Liver (tissue), 9 donors: ENCODE measurements around the gene MCM9. TPM values are rescaled to one million over a fixed set of nuclear protein-coding genes. Genes with fewer than 3 reads are reported as not detected.

Experiments used
- DNase-seq: peaks from one replicate; pipeline ENCODE4 v3.0.0-alpha.2; 2017; ENCODE audit warnings: low spot score
- H3K27ac ChIP-seq, 2 donors: one replicate each; pipeline ENCODE4 v1.7.0; 2013; ENCODE audit warnings: inconsistent platforms in 2 of 2, low read length in 2 of 2, control low read depth in 1 of 2, low read depth in 1 of 2, mild to moderate bottlenecking in 1 of 2
- H3K27me3 ChIP-seq, 4 donors: one replicate each; pipeline versions ENCODE4 v1.6.1 to v1.7.0; 2013; ENCODE audit warnings: low read length in 3 of 4, inconsistent platforms in 1 of 4, mild to moderate bottlenecking in 1 of 4, moderate library complexity in 1 of 4; ENCODE audit not compliant: control insufficient read depth in 4 of 4, insufficient read depth in 4 of 4
- H3K36me3 ChIP-seq, 4 donors: one replicate each; pipeline versions ENCODE4 v1.6.1 to v1.7.0; 2013; ENCODE audit warnings: low read length in 3 of 4, mild to moderate bottlenecking in 3 of 4, low read depth in 1 of 4, moderate library complexity in 1 of 4; ENCODE audit not compliant: control insufficient read depth in 4 of 4, insufficient read depth in 3 of 4
- H3K4me1 ChIP-seq, 4 donors: one replicate each; pipeline versions ENCODE4 v1.6.1 to v1.7.0; 2013; ENCODE audit warnings: low read length in 3 of 4, mild to moderate bottlenecking in 3 of 4, moderate library complexity in 1 of 4; ENCODE audit not compliant: control insufficient read depth in 4 of 4, insufficient read depth in 4 of 4
- H3K4me3 ChIP-seq, 3 donors: one replicate each; pipeline versions ENCODE4 v1.6.1 to v1.7.0; 2013; ENCODE audit warnings: low read length in 3 of 3, control low read depth in 1 of 3, low read depth in 1 of 3, mild to moderate bottlenecking in 1 of 3
- H3K9ac ChIP-seq, 2 donors: one replicate each; pipeline ENCODE4 v1.7.0; 2013; ENCODE audit warnings: low read length in 2 of 2, mild to moderate bottlenecking in 2 of 2, moderate library complexity in 2 of 2, control low read depth in 1 of 2, low read depth in 1 of 2
- H3K9me3 ChIP-seq, 4 donors: one replicate each; pipeline versions ENCODE4 v1.6.1 to v1.7.0; 2013; ENCODE audit warnings: low read length in 3 of 4; ENCODE audit not compliant: control insufficient read depth in 4 of 4
- CTCF ChIP-seq: fragments of 150-350 bp; IDR thresholded peaks from 2 replicates; pipeline ENCODE4 v1.5.1; 2017; ENCODE audit warnings: improper control_type of control experiment, low read depth, low read length; ENCODE audit not compliant: missing input control
- EGR1 ChIP-seq, 2 donors: IDR thresholded peaks; 2 replicates each; pipeline ENCODE4 v1.6.1; 2016 to 2018; ENCODE audit warnings: antibody characterized with exemption in 2 of 2, low read depth in 2 of 2
- FOXA1 ChIP-seq: IDR thresholded peaks from 2 replicates; pipeline ENCODE4 v1.6.1; 2016; ENCODE audit warnings: antibody characterized with exemption
- FOXA2 ChIP-seq: IDR thresholded peaks from 2 replicates; pipeline ENCODE4 v1.6.1; 2016; ENCODE audit warnings: antibody characterized with exemption
- GABPA ChIP-seq, 2 donors: IDR thresholded peaks in 1 of 2; conservative IDR thresholded peaks in 1 of 2; 2 replicates each; pipeline ENCODE4 v1.6.1; 2016; ENCODE audit warnings: antibody characterized with exemption in 2 of 2, mild to moderate bottlenecking in 1 of 2, moderate library complexity in 1 of 2
- HNF4A ChIP-seq, 2 donors: conservative IDR thresholded peaks; 2 replicates each; pipeline ENCODE4 v1.6.1; 2016; ENCODE audit warnings: antibody characterized with exemption in 2 of 2, mild to moderate bottlenecking in 2 of 2
- HNF4G ChIP-seq: IDR thresholded peaks from 2 replicates; pipeline ENCODE4 v1.6.1; 2016; ENCODE audit warnings: antibody characterized with exemption
- JUND ChIP-seq, 2 donors: IDR thresholded peaks; 2 replicates each; pipeline ENCODE4 v1.6.1; 2016; ENCODE audit warnings: antibody characterized with exemption in 2 of 2
- MAX ChIP-seq: IDR thresholded peaks from 2 replicates; pipeline ENCODE4 v1.6.1; 2016; ENCODE audit warnings: antibody characterized with exemption
- NR2F2 ChIP-seq: IDR thresholded peaks from 2 replicates; pipeline ENCODE4 v1.6.1; 2016; ENCODE audit warnings: antibody characterized with exemption
- RAD21 ChIP-seq, 2 donors: IDR thresholded peaks; 2 replicates each; pipeline ENCODE4 v1.6.1; 2016; ENCODE audit warnings: antibody characterized with exemption in 2 of 2, mild to moderate bottlenecking in 2 of 2
- REST ChIP-seq: IDR thresholded peaks from 2 replicates; pipeline ENCODE4 v1.6.1; 2016; ENCODE audit warnings: antibody characterized with exemption, mild to moderate bottlenecking
- RXRA ChIP-seq, 2 donors: IDR thresholded peaks; 2 replicates each; pipeline ENCODE4 v1.6.1; 2017 to 2018; ENCODE audit warnings: antibody characterized with exemption in 2 of 2, mild to moderate bottlenecking in 1 of 2
- SP1 ChIP-seq: IDR thresholded peaks from 2 replicates; pipeline ENCODE4 v1.6.1; 2018; ENCODE audit warnings: antibody characterized with exemption, mild to moderate bottlenecking
- TAF1 ChIP-seq: conservative IDR thresholded peaks from 2 replicates; pipeline ENCODE4 v1.6.1; 2016; ENCODE audit warnings: antibody characterized with exemption, mild to moderate bottlenecking
- YY1 ChIP-seq: IDR thresholded peaks from 2 replicates; pipeline ENCODE4 v1.6.1; 2016; ENCODE audit warnings: antibody characterized with exemption, mild to moderate bottlenecking
- WGBS: extraction: QIAGEN DNeasy Blood & Tissue Kit; methylation state at CpG from one replicate; pipeline ENCODE4 v1.1.7; 2013; 5-methylcytosine and 5-hydroxymethylcytosine counted together
- polyA plus RNA-seq, 2 donors: library from polyadenylated mRNA; stranded (reverse) in 1 of 2; unstranded in 1 of 2; fragments of 200-250 nt in 1 of 2; fragments of >200 nt in 1 of 2; fragmentation: Nextera tagmentation in 1 of 2; extraction: Ambion mirVana in 1 of 2; gene quantifications; one replicate each; pipeline versions ENCODE4 v1.2.1 to v1.2.3, GENCODE V29; 2013 to 2015
- total RNA-seq, 2 donors: library from RNA; depleted of rRNA; stranded (reverse); fragments of >200 nt; gene quantifications; one replicate each; pipeline ENCODE4 v1.2.3, GENCODE V29; 2014
- TF ChIP-seq, protein P1 (sequence below): IDR thresholded peaks from 2 replicates; pipeline ENCODE4 v1.6.1; 2016; ENCODE audit warnings: antibody characterized with exemption
- TF ChIP-seq, protein P2 (sequence below): IDR thresholded peaks from 2 replicates; pipeline ENCODE4 v1.6.1; 2016; ENCODE audit warnings: antibody characterized with exemption
- donor health status: healthy.
- donor health status: healthy.
- donor health status: healthy.
- donor health status: healthy.
- donor health status: healthy.

MCM9 gene
- total and polyA plus RNA-seq, 4 donors, result 3.6 to 17.4 (median 8.7) TPM

DNA sequence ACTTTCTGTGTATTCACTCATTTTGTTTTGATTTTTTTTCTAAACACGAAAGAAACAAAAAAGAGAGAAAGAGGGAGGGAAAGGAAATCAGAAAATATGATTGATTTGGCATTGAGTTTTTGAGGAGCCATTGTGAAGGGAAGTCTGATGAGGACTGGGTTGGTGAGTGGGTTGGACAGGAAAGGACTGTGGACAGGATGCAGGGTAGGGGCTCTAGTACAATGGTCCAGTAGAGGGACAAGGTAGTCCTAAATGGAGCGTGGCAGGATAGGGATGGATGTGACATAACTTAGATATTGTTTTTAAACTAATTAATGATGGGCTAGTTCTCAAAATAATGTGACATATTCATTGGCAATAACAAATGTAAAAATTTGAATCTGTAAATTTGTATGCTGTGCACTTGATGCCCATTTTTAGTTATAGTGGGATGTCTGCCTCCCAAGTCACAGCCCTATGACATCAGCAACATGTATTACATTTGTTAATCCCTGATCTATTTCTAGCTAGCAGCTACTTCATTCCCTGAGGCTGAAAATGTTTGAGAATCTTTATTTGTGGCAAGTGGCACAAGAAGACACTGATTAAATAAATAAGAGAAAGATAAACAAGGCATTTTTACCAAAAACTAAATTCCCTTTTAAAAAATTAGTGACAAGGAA, 105.0 kb downstream of the MCM9 start:
- H3K27ac ChIP-seq, result no peak overlapping the region
- H3K36me3 ChIP-seq, result peaks cover 9 to 23% (median 17%) of the 10 kb centered on the region in 4 donors
- no peaks in the 10 kb centered on the region for H3K4me1 ChIP-seq
- H3K27me3 ChIP-seq, result no peaks in the 10 kb centered on the region
- TF ChIP-seq MAX, result no peak
- TF ChIP-seq NR2F2, result no peak
- no peak for TF ChIP-seq CTCF
- no peak for TF ChIP-seq RXRA (IDR thresholded peaks at IDR 0.05)
- no peak for TF ChIP-seq EGR1 (IDR thresholded peaks at IDR 0.05; ENCODE audit: low read depth in 2 of 2)
- no peak overlapping the region for H3K9ac ChIP-seq
- 90% methylated on average over 2 of the region's 2 CpGs for WGBS
- H3K9me3 ChIP-seq, result no peaks in the 10 kb centered on the region
- H3K4me3 ChIP-seq, result no peak overlapping the region
- no peak for DNase-seq

- no peak overlapping the region for H3K4me3 ChIP-seq
- H3K9me3 ChIP-seq, result no peaks in the 10 kb centered on the region
- no peak for DNase-seq
- H3K27ac ChIP-seq, result no peak overlapping the region
- WGBS, result 96% methylated on average over 4 of the region's 4 CpGs
- no peaks in the 10 kb centered on the region for H3K27me3 ChIP-seq
- peaks cover 13 to 25% (median 18%) of the 10 kb centered on the region in 4 donors for H3K36me3 ChIP-seq
- H3K9ac ChIP-seq, result no peak overlapping the region
- TF ChIP-seq CTCF, result no peak
- no peak for TF ChIP-seq EGR1 (IDR thresholded peaks at IDR 0.05; ENCODE audit: low read depth in 2 of 2)
- TF ChIP-seq, protein P1, sequence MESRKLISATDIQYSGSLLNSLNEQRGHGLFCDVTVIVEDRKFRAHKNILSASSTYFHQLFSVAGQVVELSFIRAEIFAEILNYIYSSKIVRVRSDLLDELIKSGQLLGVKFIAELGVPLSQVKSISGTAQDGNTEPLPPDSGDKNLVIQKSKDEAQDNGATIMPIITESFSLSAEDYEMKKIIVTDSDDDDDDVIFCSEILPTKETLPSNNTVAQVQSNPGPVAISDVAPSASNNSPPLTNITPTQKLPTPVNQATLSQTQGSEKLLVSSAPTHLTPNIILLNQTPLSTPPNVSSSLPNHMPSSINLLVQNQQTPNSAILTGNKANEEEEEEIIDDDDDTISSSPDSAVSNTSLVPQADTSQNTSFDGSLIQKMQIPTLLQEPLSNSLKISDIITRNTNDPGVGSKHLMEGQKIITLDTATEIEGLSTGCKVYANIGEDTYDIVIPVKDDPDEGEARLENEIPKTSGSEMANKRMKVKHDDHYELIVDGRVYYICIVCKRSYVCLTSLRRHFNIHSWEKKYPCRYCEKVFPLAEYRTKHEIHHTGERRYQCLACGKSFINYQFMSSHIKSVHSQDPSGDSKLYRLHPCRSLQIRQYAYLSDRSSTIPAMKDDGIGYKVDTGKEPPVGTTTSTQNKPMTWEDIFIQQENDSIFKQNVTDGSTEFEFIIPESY, result no peak
- no peak for TF ChIP-seq JUND (IDR thresholded peaks at IDR 0.05)
- TF ChIP-seq TAF1, result no peak
- no peak for TF ChIP-seq HNF4G
- no peak for TF ChIP-seq HNF4A (conservative IDR thresholded peaks at IDR 0.05)
- TF ChIP-seq SP1, result no peak
- no peak for TF ChIP-seq REST
- no peak for TF ChIP-seq RAD21 (IDR thresholded peaks at IDR 0.05)
- TF ChIP-seq RXRA (IDR thresholded peaks at IDR 0.05), result no peak
- no peak for TF ChIP-seq YY1
- no peak for TF ChIP-seq FOXA2
- no peak for TF ChIP-seq FOXA1
- TF ChIP-seq, protein P2, sequence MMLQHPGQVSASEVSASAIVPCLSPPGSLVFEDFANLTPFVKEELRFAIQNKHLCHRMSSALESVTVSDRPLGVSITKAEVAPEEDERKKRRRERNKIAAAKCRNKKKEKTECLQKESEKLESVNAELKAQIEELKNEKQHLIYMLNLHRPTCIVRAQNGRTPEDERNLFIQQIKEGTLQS, result no peak
- no peak for TF ChIP-seq GABPA (IDR thresholded peaks at IDR 0.05 in 1 of 2, conservative IDR thresholded peaks at IDR 0.05 in 1 of 2)
- no peak for TF ChIP-seq NR2F2
- no peak for TF ChIP-seq MAX
- no peaks in the 10 kb centered on the region for H3K4me1 ChIP-seq
Measured at GRCh38 chr6:118826096-118826495, 108.9 kb downstream of the MCM9 start.
